Uterus (tissue), 2 donors: ENCODE results near the gene SAP25.

Experiments used
- CTCF ChIP-seq, 4 experiments: fragments of 200-600 bp in 2 of 4; fragments of 450-650 bp in 2 of 4; sonication (generic) in 2 of 4; IDR thresholded peaks; one replicate each; pipeline ENCODE4 v1.5.1; 2016 to 2019; ENCODE audit warnings: antibody characterized with exemption in 4 of 4, mild to moderate bottlenecking in 2 of 4, moderate library complexity in 1 of 4
- POLR2A ChIP-seq, 2 donors: fragments of 450-650 bp; IDR thresholded peaks; one replicate each; pipeline ENCODE4 v1.6.1; 2016; ENCODE audit warnings: antibody characterized with exemption in 2 of 2, mild to moderate bottlenecking in 1 of 2, moderate library complexity in 1 of 2

DNA sequence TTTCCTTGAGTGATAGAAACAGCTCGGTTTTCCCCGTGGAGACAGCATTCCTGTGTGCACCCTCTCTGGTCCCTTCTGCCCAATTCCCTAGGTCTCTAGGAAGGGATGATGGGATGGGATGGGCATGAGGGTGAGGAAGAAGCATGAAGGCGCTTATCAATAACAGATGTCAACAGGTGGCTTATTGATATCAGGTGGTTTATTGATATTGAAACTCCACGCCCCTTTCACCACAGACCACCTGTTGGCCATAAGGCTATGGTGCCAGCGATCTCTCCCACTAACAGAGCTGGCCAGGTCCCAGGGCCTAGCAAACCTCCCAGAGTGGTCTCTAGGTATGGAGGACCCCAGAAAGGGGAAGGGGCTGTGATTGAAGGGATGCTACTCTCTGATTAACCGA lies 46.5 kb upstream of the SAP25 start:
- TF ChIP-seq CTCF (IDR thresholded peaks at IDR 0.05) (no peak), POLR2A (IDR thresholded peaks at IDR 0.05) (no peak)
